B cell (primary cell): ENCODE measurements around the gene CENPX.

ENCODE experiments used
- CTCF ChIP-seq: fragments of 200-600 bp; IDR thresholded peaks from one replicate; pipeline ENCODE4 v1.8.0; 2022; ENCODE audit warnings: antibody characterized with exemption, mild to moderate bottlenecking
- EZH2 ChIP-seq: IDR thresholded peaks from 2 replicates; pipeline ENCODE4 v1.6.1; 2012; ENCODE audit warnings: borderline replicate concordance, low read depth, mild to moderate bottlenecking, moderate library complexity, low read length; ENCODE audit not compliant: insufficient read depth, poor library complexity, severe bottlenecking

- no peak for TF ChIP-seq CTCF
- no peak for TF ChIP-seq EZH2
Observed at GRCh38 chr17:82014971-82015310, 7.7 kb downstream of the CENPX start.
